ENCODE results near the gene RUBCNL.

DNA sequence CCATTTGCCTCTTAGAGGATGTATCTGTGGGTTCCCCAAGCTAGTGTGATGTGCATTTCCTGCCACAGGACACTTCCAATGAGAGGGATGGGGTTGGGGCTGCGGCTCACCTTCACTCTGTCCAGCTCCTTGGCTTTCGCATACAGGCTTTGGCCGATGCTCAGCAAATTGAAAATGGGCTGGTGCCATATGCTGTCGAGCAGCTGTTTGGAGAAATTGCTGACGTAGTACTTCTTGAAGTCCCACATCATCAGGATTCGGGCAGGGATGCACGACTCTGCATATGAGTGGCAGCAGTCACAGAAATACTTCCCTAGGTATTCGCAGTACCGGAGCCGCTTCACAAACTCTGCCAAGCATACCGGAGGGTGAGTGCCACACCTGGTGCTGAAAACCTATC lies 37.0 kb downstream of the RUBCNL start:
- TF ChIP-seq, protein P1, sequence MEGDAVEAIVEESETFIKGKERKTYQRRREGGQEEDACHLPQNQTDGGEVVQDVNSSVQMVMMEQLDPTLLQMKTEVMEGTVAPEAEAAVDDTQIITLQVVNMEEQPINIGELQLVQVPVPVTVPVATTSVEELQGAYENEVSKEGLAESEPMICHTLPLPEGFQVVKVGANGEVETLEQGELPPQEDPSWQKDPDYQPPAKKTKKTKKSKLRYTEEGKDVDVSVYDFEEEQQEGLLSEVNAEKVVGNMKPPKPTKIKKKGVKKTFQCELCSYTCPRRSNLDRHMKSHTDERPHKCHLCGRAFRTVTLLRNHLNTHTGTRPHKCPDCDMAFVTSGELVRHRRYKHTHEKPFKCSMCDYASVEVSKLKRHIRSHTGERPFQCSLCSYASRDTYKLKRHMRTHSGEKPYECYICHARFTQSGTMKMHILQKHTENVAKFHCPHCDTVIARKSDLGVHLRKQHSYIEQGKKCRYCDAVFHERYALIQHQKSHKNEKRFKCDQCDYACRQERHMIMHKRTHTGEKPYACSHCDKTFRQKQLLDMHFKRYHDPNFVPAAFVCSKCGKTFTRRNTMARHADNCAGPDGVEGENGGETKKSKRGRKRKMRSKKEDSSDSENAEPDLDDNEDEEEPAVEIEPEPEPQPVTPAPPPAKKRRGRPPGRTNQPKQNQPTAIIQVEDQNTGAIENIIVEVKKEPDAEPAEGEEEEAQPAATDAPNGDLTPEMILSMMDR (IDR thresholded peaks at IDR 0.05 in 2 of 3, conservative IDR thresholded peaks at IDR 0.05 in 1 of 3; ENCODE audit: borderline replicate concordance in 1 of 3, insufficient read depth in 1 of 3, low read depth in 2 of 3, low read length in 2 of 3), result no peak
- TF ChIP-seq, protein P2, sequence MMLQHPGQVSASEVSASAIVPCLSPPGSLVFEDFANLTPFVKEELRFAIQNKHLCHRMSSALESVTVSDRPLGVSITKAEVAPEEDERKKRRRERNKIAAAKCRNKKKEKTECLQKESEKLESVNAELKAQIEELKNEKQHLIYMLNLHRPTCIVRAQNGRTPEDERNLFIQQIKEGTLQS (IDR thresholded peaks at IDR 0.05), result no peak
- TF ChIP-seq EZH2 (IDR thresholded peaks at IDR 0.05), result no peak
- no peak for TF ChIP-seq POLR2A (IDR thresholded peaks at IDR 0.05; ENCODE audit: borderline replicate concordance, extremely low read depth, insufficient read depth, insufficient read length)
- TF ChIP-seq, protein P3, sequence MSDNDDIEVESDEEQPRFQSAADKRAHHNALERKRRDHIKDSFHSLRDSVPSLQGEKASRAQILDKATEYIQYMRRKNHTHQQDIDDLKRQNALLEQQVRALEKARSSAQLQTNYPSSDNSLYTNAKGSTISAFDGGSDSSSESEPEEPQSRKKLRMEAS (IDR thresholded peaks at IDR 0.05), result no peak
- TF ChIP-seq SIN3A (IDR thresholded peaks at IDR 0.05; ENCODE audit: low read depth), result no peak
